OCI-M1 (cell line): Measurements from ENCODE around the gene SF3A2.

ENCODE experiments used
- DNase-seq: peaks from one replicate; lab custom pipeline; 2025; lab: John Stamatoyannopoulos, UW

SF3A2 gene

DNA sequence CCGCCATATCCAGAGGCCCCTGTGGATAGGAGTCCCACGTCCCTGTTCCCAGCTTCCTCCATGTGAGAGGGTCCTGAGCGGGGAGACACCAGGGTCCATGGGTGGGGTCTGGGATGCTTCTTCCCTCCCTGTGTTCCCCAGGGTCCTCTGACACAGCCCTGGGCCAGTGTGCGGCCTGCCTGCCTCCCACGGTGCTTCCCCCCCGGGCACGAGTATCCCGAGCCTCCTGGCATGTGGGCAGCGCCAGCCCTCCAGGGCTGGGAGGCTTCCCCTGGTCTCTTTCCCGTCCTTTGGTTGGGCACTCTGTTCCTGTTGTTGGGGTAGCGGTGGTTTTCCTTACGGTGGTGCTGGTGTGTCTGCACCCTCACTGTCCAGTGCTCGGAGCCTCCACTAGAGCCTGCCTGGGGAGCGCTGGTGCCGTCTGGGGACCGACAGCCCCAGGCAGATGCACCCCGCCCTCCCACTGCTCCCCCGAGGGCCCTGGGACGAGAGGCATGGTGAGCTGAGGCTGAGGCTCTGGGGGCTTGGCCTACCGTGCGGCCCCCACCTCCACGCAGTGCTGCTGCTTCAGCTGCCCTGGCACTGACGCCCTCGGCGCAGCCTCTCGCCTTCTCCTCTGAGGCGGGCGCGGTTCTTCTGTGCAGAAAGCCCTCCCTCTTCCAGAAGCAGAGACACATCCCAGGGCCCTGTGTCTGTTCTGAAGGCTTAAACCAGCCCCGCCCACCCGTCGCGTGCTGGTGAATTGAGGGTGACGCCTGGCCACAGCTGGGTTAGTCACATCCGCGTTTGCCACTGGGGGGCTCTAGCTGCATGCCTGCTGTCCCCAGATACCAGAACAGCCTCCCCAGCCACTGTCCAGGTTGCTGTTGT is 28.4 kb upstream of the SF3A2 start:
- DNase-seq: no peak

DNA sequence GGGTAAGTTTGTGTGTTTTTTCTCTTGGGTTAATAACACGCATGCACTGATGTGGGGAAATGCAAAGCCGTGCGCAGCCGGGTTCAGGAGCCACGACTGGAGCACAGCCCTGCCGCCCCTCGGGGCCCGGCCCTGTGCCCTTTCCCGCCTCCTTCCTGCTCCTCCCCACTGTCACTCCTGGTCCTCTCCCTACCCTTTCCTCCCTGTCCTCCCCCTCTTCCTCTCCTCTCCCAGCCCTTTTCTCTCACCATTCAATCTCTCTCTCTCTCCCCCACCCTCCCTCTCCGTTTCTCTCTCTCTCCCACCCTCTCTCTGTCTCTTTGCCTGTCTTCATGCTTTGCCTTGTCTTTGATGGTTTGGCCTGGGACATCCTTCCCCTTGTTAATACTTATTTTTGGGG is 27.6 kb upstream of the SF3A2 start:
- no peak for DNase-seq

DNA sequence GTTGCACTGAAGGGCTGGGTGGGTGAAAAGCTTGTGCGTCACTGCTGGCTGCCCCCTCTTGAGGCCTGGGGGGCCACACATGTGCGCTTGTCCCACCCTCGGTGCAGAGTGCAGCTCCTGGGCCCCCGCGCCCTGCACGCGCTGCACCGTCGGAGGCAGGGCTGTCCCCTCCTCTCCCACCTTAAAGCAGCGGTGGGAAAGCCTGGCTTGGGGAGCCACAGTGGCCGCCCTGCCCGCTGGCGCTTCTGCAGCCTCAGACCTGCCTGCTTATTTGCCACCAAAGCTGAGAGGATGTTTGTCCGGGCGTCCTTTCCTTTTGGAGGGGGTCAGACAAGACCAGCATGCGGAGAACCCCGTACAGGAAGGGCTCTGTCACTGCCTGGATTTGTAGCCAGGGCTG is 27.2 kb upstream of the SF3A2 start:
- DNase-seq: no peak

DNA sequence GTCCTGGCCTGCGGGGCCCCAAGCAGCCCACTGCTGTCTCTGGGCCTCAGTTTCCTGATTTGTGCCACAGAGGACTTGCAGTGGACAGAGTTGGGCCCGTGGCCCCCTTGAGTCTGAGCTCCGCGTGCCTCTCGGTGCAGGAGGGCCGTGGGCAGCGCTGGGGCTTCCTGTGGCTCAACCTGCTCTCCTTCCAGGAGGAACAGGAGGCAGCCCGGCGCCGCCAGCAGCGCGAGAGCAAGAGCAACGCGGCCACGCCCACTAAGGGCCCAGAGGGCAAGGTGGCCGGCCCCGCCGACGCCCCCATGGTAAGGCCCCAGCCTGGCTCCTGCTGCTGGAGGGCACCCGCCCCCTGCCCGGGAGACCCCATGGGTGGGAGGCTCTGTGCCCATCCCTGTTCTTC is 26.4 kb upstream of the SF3A2 start:
- no peak for DNase-seq

DNA sequence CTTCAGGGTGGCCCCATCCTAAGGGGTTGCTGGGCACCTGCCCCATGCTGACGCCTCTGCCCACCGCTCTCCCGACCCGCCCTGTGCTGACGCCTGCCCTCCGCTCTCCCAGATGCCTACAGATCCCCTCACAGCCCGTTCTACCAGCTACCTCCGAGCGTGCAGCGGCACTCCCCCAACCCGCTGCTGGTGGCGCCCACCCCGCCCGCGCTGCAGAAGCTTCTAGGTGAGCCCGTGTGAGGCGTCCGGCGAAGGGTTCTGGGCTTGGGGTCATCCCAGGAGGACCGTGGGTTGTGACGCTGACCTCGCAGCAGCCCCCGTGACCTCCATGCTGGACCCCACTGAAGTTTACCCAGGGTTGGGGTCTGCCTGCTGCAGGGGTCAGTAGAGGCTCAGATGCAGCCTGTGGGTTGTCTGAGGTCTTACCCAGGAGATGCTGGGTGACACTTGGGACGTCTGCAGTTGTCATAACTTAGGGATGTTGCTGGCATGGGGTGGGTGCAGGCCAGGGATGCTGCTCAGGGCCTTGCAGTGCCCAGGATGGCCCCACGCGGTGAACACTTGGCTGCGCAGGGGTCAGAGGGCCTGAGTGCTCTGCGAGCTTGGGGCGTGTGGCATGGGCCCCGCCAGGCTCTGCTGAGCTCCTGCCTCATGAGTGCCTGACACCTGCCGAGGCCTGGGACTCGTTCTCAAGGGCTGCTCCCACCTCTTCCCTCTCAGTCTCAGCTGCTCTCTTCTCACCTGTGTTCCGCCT is 25.5 kb upstream of the SF3A2 start:
- no peak for DNase-seq

DNA sequence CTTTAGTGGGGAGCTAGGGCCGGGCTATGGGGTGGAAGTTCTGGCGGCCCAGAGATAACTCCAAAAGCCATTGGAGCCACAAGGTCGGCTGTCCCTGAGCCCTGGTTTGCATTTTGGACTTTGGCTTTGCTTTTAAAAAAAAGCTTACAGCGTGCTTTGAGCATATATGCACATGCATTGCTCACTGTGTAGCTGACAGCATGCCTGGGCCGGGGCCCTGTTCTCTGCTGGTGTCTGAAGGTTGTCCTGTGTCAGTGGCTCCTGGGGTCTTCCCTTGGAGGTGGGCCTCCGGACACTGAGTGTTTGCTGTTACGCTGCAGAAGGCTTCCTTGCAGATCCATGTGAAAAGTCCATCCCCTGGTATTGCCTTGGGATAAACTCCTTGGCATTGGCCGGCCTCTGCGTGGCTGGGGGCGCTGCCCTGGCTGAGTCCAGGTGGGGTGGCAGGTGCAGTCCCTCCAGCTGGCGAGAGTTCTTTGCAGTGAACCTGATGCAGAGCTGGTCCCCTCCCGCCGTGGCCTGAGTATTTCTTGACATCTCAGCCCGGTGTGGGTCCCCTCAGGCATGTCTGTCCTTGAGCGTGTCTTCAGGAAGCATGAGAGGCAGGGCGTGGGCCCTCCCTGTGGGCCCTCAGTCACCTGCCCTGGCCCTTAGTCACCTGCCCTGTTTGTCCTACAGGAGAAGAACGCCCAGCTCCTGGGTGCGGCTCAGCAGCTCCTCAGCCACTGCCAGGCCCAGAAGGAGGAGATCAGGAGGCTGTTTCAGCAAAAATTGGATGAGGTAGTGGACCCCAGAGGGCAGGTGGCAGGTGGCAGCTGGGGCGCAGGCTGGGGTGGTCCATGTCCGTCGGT is 23.5 kb upstream of the SF3A2 start:
- DNase-seq: no peak

DNA sequence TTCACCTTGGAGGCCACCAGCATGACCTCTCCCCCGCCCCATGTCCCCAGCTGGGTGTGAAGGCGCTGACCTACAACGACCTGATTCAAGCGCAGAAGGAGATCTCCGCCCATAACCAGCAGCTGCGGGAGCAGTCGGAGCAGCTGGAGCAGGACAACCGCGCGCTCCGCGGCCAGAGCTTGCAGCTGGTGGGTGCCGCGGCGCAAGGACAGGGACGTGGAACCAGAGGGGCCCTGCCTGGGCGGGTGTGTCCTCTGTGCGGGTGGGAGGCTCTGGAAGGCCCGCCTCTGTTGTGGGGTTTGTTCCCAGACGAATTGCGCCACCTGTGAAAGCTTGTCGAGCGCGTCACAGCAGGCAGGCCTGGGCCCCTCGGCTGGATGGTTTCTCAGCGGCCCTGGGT is 22.8 kb upstream of the SF3A2 start:
- DNase-seq: no peak

DNA sequence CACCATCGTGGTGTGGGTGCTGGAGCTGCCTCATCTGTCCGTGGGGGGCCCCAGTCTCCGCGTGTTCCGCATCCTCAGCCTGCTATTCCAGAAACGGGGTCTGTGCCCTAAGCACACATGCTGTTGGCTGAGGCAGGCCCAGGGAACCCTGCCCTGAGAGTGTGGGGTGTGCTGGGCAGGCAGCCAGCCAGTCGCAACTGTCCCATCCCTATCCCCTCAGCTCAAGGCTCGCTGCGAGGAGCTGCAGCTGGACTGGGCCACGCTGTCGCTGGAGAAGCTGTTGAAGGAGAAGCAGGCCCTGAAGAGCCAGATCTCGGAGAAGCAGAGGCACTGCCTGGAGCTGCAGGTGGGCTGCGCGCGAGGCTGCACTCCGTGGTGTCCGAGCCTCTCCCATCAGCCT is 22.4 kb upstream of the SF3A2 start:
- DNase-seq: no peak

DNA sequence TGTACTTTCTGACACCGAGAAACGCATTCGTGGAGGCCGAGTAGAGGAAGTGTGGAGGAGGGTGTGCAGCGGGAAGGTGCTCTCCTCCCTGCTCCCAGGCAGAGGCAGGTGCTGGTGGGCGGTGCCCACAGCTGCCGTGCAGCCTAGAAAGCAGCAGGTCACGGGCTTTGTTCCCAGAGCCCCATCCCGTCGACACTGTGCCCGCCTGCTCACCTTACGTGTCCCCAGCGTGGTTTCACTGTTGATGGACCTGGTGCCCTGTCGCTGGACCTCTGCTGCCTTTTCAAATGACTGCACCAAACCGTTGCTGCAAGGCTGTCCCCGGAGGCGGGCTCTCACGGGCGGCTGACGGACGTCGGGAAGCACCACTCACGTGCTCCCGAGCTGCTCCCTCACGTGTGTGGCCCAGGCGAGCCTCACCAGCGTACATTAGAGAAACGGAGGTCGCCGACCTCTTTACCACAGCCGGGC is 21.3 kb upstream of the SF3A2 start:
- DNase-seq: no peak

DNA sequence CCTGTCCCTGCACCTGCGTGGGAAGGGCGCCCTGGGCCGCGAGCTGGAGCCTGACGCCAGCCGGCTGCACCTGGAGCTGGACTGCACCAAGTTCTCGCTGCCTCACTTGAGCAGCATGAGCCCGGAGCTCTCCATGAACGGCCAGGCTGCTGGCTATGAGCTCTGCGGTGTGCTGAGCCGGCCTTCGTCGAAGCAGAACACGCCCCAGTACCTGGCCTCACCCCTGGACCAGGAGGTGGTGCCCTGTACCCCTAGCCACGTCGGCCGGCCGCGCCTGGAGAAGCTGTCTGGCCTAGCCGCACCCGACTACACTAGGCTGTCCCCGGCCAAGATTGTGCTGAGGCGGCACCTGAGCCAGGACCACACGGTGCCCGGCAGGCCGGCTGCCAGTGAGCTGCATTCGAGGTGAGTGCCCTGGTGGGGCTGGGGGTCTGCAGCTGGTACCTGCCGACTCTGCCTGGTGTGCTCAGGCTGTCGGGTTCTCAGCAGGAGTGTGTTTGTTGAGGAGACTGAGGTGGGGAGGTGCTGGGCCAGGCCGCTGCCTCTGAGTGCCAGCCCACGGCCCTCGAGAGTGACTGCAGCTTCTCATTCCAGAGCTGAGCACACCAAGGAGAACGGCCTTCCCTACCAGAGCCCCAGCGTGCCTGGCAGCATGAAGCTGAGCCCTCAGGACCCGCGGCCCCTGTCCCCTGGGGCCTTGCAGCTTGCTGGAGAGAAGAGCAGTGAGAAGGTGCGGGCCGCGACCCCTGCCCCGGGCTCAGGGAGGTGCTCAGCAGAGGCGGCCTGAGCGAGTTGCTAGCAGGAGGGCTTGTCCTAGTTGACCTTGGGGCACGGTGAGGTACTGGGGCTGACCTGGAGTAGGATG is 20.0 kb upstream of the SF3A2 start:
- DNase-seq: no peak

DNA sequence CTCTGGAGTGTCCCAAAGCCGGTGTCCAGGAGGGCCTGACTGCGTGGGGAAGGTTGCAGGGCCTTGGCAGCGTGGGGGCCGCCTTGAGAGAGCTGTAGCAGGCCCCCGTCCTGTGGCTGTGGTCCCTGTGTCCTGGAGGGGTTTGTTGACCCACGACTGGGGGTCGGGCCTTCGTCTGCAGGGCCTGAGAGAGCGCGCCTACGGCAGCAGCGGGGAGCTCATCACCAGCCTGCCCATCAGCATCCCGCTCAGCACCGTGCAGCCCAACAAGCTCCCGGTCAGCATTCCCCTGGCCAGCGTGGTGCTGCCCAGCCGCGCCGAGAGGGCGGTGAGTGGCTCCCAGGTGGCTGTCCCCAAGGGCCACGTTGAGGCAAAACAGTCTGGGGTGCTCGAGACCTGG is 19.0 kb upstream of the SF3A2 start:
- DNase-seq: no peak

DNA sequence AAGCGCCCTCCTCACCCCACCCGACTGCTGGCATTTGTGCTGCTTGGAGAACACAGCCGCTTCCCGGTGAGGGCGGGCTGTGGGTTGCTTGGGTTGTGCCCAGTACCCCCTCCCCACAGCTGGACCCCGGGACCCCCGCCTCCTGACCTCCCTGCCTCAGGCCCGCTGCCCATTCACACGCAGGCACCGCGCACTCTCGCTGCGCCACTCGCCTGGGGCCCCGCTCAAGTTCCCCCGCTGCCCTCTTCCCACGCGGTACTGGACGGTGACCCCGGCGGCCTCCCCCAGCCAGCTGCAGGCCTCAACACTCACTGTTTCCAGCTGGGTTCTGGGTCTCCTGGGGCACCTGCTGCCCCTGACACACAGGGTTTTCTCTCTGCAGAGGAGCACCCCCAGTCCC is 16.9 kb upstream of the SF3A2 start:
- DNase-seq: no peak

DNA sequence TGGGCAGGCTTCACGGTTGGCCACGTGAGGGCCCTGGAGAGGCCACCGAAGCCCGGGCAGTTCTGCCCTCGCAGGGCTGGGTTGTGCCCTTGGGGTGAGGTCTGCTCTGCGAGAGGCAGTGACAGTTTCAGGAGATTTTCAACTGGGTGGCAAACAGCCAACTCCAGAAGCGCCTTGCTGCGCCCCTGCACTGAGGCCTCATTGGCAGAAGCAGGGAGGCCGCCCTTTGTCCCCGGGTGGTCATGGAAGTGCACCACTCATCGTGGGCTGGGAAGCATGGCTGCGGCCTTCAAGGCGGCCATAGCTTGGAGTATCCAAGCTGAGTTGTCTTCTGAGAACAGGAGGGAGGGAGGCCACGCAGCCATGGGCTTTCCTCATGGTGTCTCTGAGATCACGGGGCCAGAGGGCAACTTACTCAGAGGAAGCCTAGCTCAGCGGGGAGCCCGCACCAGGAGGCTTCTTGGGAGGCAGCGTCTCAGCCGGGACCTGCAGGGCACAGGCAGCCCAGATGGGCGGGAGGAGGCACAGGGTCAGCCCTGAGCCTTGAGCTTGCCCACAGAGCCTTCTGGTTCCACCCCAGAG is 15.3 kb upstream of the SF3A2 start:
- DNase-seq: no peak

DNA sequence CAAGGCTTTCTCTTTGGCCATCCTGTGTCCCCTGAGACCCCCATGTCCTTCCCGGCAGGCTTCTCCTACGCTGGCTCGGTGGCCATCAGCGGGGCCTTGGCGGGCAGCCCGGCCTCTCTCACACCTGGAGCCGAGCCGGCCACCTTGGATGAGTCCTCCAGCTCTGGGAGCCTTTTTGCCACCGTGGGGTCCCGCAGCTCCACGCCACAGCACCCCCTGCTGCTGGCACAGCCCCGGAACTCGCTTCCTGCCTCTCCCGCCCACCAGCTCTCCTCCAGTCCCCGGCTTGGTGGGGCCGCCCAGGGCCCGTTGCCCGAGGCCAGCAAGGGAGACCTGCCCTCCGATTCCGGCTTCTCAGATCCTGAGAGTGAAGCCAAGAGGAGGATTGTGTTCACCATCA is 14.7 kb upstream of the SF3A2 start:
- no peak for DNase-seq

DNA sequence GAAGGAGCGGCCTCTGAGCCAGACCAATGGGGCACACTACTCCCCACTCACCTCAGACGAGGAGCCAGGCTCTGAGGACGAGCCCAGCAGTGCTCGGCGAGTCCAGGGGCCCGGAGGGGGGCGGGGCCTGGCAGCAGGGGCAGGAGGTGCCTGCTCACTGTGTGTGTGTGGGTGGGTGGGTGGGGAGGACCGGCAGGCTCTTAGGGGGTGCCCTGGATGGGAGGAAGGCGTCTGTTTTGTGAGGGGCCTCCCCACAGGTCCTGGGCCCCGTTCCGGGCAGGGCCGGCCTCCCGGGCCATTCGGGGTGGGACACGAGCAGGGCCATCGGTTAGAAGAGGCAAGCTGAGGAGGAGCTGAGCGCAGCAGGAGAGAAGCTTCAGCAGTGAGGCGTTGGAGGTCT is 13.2 kb upstream of the SF3A2 start:
- DNase-seq: no peak

DNA sequence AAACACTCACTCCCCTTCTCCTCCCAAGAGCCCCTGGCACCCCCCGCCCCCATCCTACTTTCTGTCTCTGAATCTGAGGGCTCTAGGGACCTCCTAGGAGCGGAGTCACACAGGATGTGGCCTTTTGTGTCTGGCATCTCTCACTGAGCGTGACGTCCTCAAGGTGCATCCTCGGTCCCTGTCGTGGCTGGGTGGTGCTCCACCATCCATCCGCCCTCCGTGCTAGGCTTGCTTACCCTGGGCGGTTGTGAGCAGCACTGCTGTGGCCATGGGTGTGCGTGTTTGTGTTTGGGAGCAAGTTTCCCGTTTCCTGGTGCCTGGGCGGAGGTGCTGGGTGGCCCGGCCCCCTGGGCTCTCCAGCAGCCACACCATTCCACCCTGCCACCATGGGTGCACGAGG is 12.7 kb upstream of the SF3A2 start:
- no peak for DNase-seq

DNA sequence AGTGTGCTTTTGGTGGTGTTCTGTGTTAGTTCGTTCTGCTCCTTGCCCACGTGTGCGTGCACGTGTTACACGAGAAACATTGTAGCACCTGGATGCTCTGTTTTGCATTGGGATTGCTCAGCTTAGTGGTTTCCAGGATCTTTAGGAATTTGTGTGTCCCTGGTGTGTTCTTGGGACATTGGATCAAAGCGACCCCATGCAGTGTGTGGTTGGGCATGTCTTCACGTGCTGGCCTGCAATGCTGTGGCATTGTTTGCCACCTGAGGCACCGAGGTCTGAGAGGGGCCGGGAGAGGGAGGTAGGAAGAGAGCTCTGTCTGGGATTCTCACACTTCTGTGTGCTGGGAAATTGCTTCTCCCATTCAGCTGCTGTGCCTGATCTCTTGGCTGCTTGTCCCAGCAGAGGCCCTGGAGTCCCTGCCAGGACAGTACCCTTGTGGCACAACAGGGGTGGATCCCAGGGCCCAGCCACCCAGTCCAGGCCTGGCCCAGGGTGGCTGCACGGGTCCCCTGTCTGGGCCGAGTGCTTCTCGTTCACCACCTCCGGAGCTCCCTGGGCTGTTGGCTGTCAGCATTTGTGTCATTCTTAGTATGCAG is 11.8 kb upstream of the SF3A2 start:
- DNase-seq: no peak

DNA sequence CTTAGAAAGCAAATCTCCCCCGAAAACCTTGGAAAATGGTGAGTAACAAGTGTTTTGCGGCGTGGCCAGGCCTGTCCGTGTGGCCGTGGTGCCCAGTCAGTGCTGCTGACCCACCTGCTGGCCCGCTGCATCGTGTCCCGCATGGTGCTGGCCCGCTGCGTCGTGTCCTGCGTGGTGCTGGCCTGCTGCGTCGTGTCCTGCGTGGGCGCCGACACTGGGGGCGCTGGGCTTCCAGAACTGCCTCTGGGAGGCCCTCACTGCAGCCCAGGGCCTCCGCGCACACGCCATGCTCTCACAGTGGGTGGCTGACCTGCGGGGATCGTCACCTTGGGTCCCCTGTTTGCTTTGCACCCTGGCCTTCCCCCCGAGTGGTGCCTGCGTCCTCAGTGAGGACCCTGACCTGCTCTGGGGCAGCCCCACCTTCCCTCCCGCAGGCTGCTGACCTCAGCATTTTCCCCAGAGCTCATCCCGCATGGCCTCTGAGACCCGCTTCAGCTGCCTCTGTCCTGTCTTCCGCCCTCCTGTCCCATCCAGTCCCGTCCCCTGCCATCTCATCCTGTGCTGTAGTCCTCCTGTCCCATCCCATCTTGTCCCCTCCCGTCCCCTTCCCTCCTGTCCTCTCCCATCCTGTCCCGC is 11.1 kb upstream of the SF3A2 start:
- DNase-seq: no peak

DNA sequence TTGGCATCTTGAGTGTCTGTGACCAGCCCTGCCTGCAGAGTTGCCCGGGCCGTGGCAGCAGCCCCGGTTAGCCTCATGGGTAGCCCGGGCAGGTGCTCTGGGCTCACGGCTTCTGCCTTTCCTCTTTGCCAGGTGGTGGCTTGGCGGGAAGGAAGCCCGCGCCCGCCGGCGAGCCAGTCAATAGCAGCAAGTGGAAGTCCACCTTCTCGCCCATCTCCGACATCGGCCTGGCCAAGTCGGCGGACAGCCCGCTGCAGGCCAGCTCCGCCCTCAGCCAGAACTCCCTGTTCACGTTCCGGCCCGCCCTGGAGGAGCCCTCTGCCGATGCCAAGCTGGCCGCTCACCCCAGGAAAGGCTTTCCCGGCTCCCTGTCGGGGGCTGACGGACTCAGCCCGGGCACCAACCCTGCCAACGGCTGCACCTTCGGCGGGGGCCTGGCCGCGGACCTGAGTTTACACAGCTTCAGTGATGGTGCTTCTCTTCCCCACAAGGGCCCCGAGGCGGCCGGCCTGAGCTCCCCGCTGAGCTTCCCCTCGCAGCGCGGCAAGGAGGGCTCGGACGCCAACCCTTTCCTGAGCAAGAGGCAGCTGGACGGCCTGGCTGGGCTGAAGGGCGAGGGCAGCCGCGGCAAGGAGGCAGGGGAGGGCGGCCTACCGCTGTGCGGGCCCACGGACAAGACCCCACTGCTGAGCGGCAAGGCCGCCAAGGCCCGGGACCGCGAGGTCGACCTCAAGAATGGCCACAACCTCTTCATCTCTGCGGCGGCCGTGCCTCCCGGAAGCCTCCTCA is 10.4 kb upstream of the SF3A2 start:
- no peak for DNase-seq
